CD4-positive, alpha-beta T cell treated with Interleukin-6 for 4 hours (primary cell): ENCODE measurements around the gene PCTP.

Experiments used
- DNase-seq: peaks from one replicate; pipeline ENCODE4 v3.0.0-alpha.2; 2020; ENCODE audit warnings: mixed read lengths

The PCTP gene

GRCh38 chr17:55812323-55812722 is 61.5 kb downstream of the PCTP start:
- no peak for DNase-seq

DNA sequence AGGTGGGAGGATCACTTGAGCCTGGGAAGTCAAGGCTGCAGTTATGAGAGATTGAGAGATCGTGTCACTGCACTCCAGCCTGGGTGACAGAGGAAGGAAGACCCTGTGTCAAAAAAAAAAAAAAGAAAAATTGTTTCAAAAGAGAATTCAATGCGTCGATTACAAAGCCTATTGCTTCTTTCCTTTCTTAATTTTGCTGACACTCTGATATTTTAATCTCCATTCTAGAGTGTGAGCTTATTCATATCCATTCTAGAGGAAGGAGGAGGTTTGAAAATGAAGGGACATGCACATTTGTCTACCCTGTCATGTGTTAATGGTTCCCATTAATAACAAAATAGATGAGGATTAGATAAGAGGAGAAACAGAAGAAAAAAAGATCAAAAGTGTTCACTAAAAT is 63.1 kb downstream of the PCTP start:
- no peak for DNase-seq

GRCh38 chr17:55814377-55814776 is 63.5 kb downstream of the PCTP start:
- no peak for DNase-seq

GRCh38 chr17:55816532-55817396 is 65.9 kb downstream of the PCTP start:
- DNase-seq, result no peak

- no peak for DNase-seq
Measured at GRCh38 chr17:55817397-55817709, 66.5 kb downstream of the PCTP start.

GRCh38 chr17:55818026-55818425 is 67.2 kb downstream of the PCTP start:
- no peak for DNase-seq

- no peak for DNase-seq
Measured at GRCh38 chr17:55818451-55819375, 67.9 kb downstream of the PCTP start.

DNA sequence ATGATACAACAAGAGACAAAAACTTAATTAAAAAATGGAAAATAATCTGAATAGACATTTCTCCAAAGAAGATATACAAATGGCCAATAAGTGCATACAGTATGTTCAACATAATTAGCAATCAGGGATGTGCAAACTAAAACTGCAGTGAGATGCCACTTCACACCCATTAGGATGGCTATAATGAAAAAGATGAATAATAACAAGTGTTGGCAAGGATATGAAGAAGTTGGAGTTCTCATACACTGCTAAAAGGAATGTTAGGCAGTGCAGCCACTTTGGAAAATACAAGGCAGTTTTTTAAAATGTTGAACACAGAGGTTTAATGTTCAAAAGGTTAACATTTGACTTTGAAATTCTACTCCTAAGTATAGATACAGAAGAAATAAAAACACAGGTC is 69.8 kb downstream of the PCTP start:
- no peak for DNase-seq

- no peak for DNase-seq
Measured at GRCh38 chr17:55822028-55822427, 71.2 kb downstream of the PCTP start.

- DNase-seq, result no peak
Measured at GRCh38 chr17:55825213-55825612, 74.4 kb downstream of the PCTP start.
